Endothelial cell of umbilical vein (primary cell): Measurements from ENCODE around the gene DNAH11. TPM values are rescaled to one million over a fixed set of nuclear protein-coding genes. Genes with fewer than 3 reads are reported as not detected.

ENCODE experiments used
- BruUV-seq: library from RNA; stranded (reverse); fragments of 400-500 nt; replicated peaks from 2 replicates; lab custom pipeline; 2021; lab: Mats Ljungman, UMichigan
- CTCF ChIA-PET: fragments of 300-600, 350-600 bp; sonication (Branson Sonifier 250); formaldehyde crosslinking; loops from one replicate; lab custom pipeline; 2021; ENCODE audit warnings: antibody characterized with exemption, inconsistent platforms; lab: Charles Lee
- POLR2A ChIA-PET: fragments of 300-600, 350-600 bp; sonication (Branson Sonifier 250); formaldehyde crosslinking; loops from one replicate; lab custom pipeline; 2021; ENCODE audit warnings: antibody characterized with exemption, inconsistent platforms; lab: Charles Lee
- DNase-seq: peaks from one replicate; pipeline ENCODE4 v3.0.0-alpha.2; 2011; ENCODE audit warnings: low read depth, low spot score
- FAIRE-seq: peaks from 2 replicates; lab custom pipeline; 2011; peaks lifted over from hg19 to GRCh38; lab: Jason Lieb, UNC
- H2AFZ ChIP-seq: 2 replicates; pipeline ENCODE4 v1.6.0; 2012; ENCODE audit warnings: low read depth, low read length, control low read depth, inconsistent platforms
- H3K27ac ChIP-seq: 2 replicates; pipeline ENCODE4 v1.5.1; 2011; ENCODE audit warnings: low read depth, mild to moderate bottlenecking, control low read depth, low read length, moderate library complexity; ENCODE audit not compliant: insufficient read depth
- H3K27me3 ChIP-seq, 2 experiments: 2 replicates each; pipeline versions ENCODE4 v1.6.0 to v1.6.1; 2011; ENCODE audit warnings: low read length in 2 of 2, mixed read lengths in 1 of 2; ENCODE audit not compliant: control insufficient read depth in 2 of 2, insufficient read depth in 2 of 2
- H3K36me3 ChIP-seq, 2 experiments: 2 replicates in 1 of 2; 3 replicates in 1 of 2; pipeline ENCODE4 v1.5.1; 2011; ENCODE audit warnings: low read length in 2 of 2, mild to moderate bottlenecking in 1 of 2, moderate library complexity in 1 of 2; ENCODE audit not compliant: control insufficient read depth in 2 of 2, insufficient read depth in 2 of 2; ENCODE audit errors: extremely low read depth in 1 of 2
- H3K4me1 ChIP-seq: 3 replicates; pipeline ENCODE4 v1.5.1; 2011; ENCODE audit warnings: mild to moderate bottlenecking, low read length; ENCODE audit not compliant: control insufficient read depth, insufficient read depth; ENCODE audit errors: extremely low read depth
- H3K4me2 ChIP-seq: 2 replicates; pipeline ENCODE4 v1.6.1; 2011; ENCODE audit warnings: low read length, control low read depth, mixed read lengths; ENCODE audit not compliant: insufficient read depth
- H3K4me3 ChIP-seq, 3 experiments: fragments of 200-600 bp in 1 of 3; sonication (generic), shearing (Covaris generic) in 1 of 3; replicated peaks in 1 of 3; 2 replicates each; pipeline ENCODE4 v1.5.1; 2011 to 2016; ENCODE audit warnings: control low read depth in 3 of 3, low read length in 3 of 3, mild to moderate bottlenecking in 2 of 3, inconsistent platforms in 1 of 3, low read depth in 1 of 3, moderate library complexity in 1 of 3; ENCODE audit not compliant: insufficient read depth in 1 of 3
- H3K79me2 ChIP-seq: 2 replicates; pipeline ENCODE4 v1.6.0; 2012; ENCODE audit warnings: low read length, inconsistent platforms; ENCODE audit not compliant: control insufficient read depth, insufficient read depth
- H3K9ac ChIP-seq: replicated peaks from 2 replicates; pipeline ENCODE3; 2011; ENCODE audit warnings: low read length, control low read depth; ENCODE audit not compliant: insufficient read depth; ENCODE audit errors: extremely low read depth
- H3K9me1 ChIP-seq: replicated peaks from 3 replicates; pipeline ENCODE4 v1.6.0; 2011; ENCODE audit warnings: mild to moderate bottlenecking, low read length; ENCODE audit not compliant: control insufficient read depth, insufficient read depth; ENCODE audit errors: extremely low read depth
- H3K9me3 ChIP-seq: replicated peaks from 2 replicates; pipeline ENCODE4 v1.5.1; 2012; ENCODE audit warnings: low read length, inconsistent platforms; ENCODE audit not compliant: control insufficient read depth, insufficient read depth
- H4K20me1 ChIP-seq: replicated peaks from 2 replicates; pipeline ENCODE3; 2011; ENCODE audit warnings: mild to moderate bottlenecking, low read length; ENCODE audit not compliant: control insufficient read depth, insufficient read depth; ENCODE audit errors: extremely low read depth
- EZH2 ChIP-seq: IDR thresholded peaks from 2 replicates; pipeline ENCODE4 v1.6.1; 2012; ENCODE audit warnings: borderline replicate concordance, low read depth, mild to moderate bottlenecking, moderate library complexity, low read length, inconsistent platforms; ENCODE audit not compliant: severe bottlenecking
- FOS ChIP-seq: IDR thresholded peaks from 2 replicates; pipeline ENCODE4 v1.6.1; 2011; ENCODE audit warnings: mild to moderate bottlenecking, low read length, moderate library complexity, borderline replicate concordance; ENCODE audit not compliant: insufficient read depth
- GATA2 ChIP-seq: IDR thresholded peaks from 2 replicates; pipeline ENCODE4 v1.7.0; 2011; ENCODE audit warnings: low read depth, mild to moderate bottlenecking, moderate library complexity, mixed read lengths, low read length; ENCODE audit not compliant: insufficient read length, insufficient read depth
- JUN ChIP-seq: IDR thresholded peaks from 2 replicates; pipeline ENCODE4 v1.6.1; 2011; ENCODE audit warnings: borderline replicate concordance, low read depth; ENCODE audit not compliant: insufficient read length, insufficient read depth
- MYC ChIP-seq: IDR thresholded peaks from one replicate; pipeline ENCODE4 v1.6.1; 2011; ENCODE audit warnings: mild to moderate bottlenecking, low read depth, low read length
- POLR2A ChIP-seq: IDR thresholded peaks from 2 replicates; pipeline ENCODE4 v1.6.1; 2012; ENCODE audit warnings: low read depth, mild to moderate bottlenecking, control low read depth, low read length
- POLR2AphosphoS5 ChIP-seq: IDR thresholded peaks from 2 replicates; pipeline ENCODE4 v1.6.1; 2012; ENCODE audit warnings: low read depth, mild to moderate bottlenecking, control low read depth, low read length, moderate library complexity; ENCODE audit not compliant: insufficient read depth
- dilution Hi-C: fragments of 300-500 bp; cut with MboI; formaldehyde crosslinking; loops from one replicate; pipeline ENCODE4 v1.15.0; 2019; ENCODE audit warnings: low sequenced_read_pairs; ENCODE audit not compliant: extremely low pct_ligation_motif_present
- intact Hi-C: fragments of 100-400 bp; cut with micrococcal nuclease; formaldehyde crosslinking; loops from one replicate; pipeline ENCODE4 v1.10.0; 2022
- polyA plus RNA-seq, 4 experiments: library from polyadenylated mRNA; depleted of rRNA in 3 of 4; stranded (reverse) in 3 of 4; unstranded in 1 of 4; fragments of >200 nt; gene quantifications; 2 replicates each; pipeline versions ENCODE4 v1.2.1 to v1.2.3, GENCODE V29; 2011 to 2012; ENCODE audit warnings: missing spikeins in 1 of 4
- total RNA-seq: library from RNA; stranded (reverse); gene quantifications from 2 replicates; pipeline ENCODE4 v1.2.3, GENCODE V29; 2021
- TF ChIP-seq, protein P1 (sequence below): IDR thresholded peaks from 2 replicates; pipeline ENCODE4 v1.6.1; 2011; ENCODE audit not compliant: insufficient read depth, insufficient read length
- TF ChIP-seq, protein P2 (sequence below), 2 donors: IDR thresholded peaks; 1 replicate in 1 of 2; 2 replicates in 1 of 2; pipeline ENCODE4 v1.5.1; 2011; ENCODE audit warnings: low read length in 2 of 2, mild to moderate bottlenecking in 2 of 2, moderate library complexity in 2 of 2, control low read depth in 1 of 2, inconsistent platforms in 1 of 2, low read depth in 1 of 2; ENCODE audit not compliant: insufficient read depth in 1 of 2; ENCODE audit errors: extremely low read depth in 1 of 2

The DNAH11 gene
- total and polyA plus RNA-seq, 2 donors (not counting 3 experiments of a cell fraction or from before 2014, with no cell fraction given) = 0.69 to 0.91 TPM

DNA sequence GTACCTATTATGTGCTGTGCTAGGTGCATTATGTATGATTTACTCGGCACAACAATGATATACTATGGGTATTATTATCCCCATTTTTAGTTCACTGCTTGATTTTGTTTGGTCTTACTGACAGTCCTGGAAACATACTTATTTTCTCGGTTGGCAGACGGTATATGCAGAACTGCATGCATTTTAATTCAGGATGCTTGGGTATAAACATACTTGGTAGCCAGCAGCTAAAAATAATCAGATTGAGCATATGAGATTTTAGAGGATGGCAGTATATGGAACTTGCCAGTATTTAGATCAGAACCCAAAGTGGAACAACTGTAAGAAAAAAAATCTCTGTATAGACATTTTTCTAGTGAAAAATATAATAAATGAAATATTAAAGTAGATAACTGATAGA is 163.3 kb downstream of the DNAH11 start:
- no peak overlapping the region for H3K27ac ChIP-seq
- TF ChIP-seq, protein P1, sequence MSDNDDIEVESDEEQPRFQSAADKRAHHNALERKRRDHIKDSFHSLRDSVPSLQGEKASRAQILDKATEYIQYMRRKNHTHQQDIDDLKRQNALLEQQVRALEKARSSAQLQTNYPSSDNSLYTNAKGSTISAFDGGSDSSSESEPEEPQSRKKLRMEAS = no peak
- TF ChIP-seq, protein P2, sequence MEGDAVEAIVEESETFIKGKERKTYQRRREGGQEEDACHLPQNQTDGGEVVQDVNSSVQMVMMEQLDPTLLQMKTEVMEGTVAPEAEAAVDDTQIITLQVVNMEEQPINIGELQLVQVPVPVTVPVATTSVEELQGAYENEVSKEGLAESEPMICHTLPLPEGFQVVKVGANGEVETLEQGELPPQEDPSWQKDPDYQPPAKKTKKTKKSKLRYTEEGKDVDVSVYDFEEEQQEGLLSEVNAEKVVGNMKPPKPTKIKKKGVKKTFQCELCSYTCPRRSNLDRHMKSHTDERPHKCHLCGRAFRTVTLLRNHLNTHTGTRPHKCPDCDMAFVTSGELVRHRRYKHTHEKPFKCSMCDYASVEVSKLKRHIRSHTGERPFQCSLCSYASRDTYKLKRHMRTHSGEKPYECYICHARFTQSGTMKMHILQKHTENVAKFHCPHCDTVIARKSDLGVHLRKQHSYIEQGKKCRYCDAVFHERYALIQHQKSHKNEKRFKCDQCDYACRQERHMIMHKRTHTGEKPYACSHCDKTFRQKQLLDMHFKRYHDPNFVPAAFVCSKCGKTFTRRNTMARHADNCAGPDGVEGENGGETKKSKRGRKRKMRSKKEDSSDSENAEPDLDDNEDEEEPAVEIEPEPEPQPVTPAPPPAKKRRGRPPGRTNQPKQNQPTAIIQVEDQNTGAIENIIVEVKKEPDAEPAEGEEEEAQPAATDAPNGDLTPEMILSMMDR (IDR thresholded peaks at IDR 0.05; ENCODE audit: extremely low read depth in 1 of 2, insufficient read depth in 1 of 2, low read depth in 1 of 2, low read length in 2 of 2) = no peak
- TF ChIP-seq POLR2AphosphoS5 (no peak), POLR2A (no peak), GATA2 (no peak), FOS (no peak), JUN (no peak), MYC (no peak), EZH2 (no peak)
- no peaks in the 10 kb centered on the region for H3K4me1 ChIP-seq
- no peaks in the 10 kb centered on the region for H3K36me3 ChIP-seq
- no peak overlapping the region for H3K9ac ChIP-seq
- peaks cover 0 to 2% of the 10 kb centered on the region in 2 experiments for H3K27me3 ChIP-seq
- H3K79me2 ChIP-seq = no peaks in the 10 kb centered on the region
- no peaks in the 10 kb centered on the region for H3K9me3 ChIP-seq
- BruUV-seq = no TSS peak
- POLR2A ChIA-PET = no interaction called here
- H4K20me1 ChIP-seq = no peaks in the 10 kb centered on the region
- CTCF ChIA-PET = no interaction called here
- H2AFZ ChIP-seq = no peak overlapping the region
- no peak for FAIRE-seq
- DNase-seq = no peak
- H3K4me3 ChIP-seq = no peak overlapping the region
- dilution Hi-C loops (no loop called here), intact Hi-C loops (no loop called here)
- no peaks in the 10 kb centered on the region for H3K9me1 ChIP-seq
- no peak overlapping the region for H3K4me2 ChIP-seq
